Fibroblast of villous mesenchyme (primary cell): ENCODE data around the gene BCAS4. TPM values are rescaled to one million over a fixed set of nuclear protein-coding genes. Genes with fewer than 3 reads are reported as not detected.

Experiments
- DNase-seq: peaks from one replicate; pipeline ENCODE4 v3.0.0-alpha.2; 2010; ENCODE audit warnings: low read depth
- H3K4me3 ChIP-seq: 2 replicates; pipeline ENCODE4 v1.5.1; 2011; ENCODE audit warnings: low read depth, mild to moderate bottlenecking, low read length
- total RNA-seq: library from RNA; depleted of rRNA; stranded (reverse); fragments of >200 nt; gene quantifications from 2 replicates; pipeline ENCODE4 v1.2.3, GENCODE V29; 2012
- TF ChIP-seq, protein P1 (sequence below): IDR thresholded peaks from 2 replicates; pipeline ENCODE4 v1.5.1; 2012; ENCODE audit warnings: low read depth, mild to moderate bottlenecking, low read length; ENCODE audit not compliant: insufficient read depth

BCAS4 gene
- total RNA-seq, 1 donor, result 7.3 TPM

- no peak overlapping the region for H3K4me3 ChIP-seq
- TF ChIP-seq, protein P1, sequence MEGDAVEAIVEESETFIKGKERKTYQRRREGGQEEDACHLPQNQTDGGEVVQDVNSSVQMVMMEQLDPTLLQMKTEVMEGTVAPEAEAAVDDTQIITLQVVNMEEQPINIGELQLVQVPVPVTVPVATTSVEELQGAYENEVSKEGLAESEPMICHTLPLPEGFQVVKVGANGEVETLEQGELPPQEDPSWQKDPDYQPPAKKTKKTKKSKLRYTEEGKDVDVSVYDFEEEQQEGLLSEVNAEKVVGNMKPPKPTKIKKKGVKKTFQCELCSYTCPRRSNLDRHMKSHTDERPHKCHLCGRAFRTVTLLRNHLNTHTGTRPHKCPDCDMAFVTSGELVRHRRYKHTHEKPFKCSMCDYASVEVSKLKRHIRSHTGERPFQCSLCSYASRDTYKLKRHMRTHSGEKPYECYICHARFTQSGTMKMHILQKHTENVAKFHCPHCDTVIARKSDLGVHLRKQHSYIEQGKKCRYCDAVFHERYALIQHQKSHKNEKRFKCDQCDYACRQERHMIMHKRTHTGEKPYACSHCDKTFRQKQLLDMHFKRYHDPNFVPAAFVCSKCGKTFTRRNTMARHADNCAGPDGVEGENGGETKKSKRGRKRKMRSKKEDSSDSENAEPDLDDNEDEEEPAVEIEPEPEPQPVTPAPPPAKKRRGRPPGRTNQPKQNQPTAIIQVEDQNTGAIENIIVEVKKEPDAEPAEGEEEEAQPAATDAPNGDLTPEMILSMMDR, result no peak
- no peak for DNase-seq
Observed at GRCh38 chr20:50819349-50819748, 24.5 kb downstream of the BCAS4 start.

DNA sequence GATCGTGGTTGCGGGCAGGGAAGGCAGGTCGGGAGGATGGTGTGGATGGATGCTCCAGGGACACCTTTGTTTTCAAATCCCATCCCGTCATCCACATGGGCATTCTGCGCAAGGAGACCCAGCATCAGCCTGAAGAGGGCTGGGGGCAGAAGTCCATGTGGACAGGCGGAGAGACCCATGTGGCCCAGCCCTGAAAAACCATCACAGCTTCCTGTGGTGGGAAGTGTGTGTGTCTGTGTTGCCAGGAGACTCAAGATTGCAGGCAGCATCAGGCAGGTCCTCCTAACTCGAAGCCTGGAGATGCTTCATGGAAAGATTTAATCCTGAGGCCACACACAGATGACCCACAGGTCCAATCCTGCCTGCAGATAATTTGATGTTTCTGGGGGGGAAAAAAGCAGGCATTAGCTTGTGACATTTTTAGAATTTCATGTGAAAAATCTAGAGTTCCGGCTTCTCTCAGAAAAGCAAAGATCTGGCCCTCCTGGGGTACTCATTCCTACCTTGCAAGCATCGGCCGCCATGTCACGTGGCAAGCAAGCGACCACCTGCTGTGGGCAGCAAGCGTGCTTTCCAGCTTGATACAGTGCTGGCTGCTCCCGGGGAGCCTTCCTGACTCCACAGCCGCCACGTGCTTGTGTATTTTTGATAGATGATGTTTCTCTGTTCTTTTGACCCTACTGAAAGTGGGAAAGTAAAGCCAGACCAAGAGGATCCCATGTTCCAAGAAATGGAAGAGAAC, 25.8 kb downstream of the BCAS4 start:
- DNase-seq, result no peak
- TF ChIP-seq, protein P1, result no peak
- no peak overlapping the region for H3K4me3 ChIP-seq

GRCh38 chr20:50821257-50821921, 26.5 kb downstream of the BCAS4 start:
- DNase-seq, result no peak
- no peak overlapping the region for H3K4me3 ChIP-seq
- TF ChIP-seq, protein P1, result no peak

- H3K4me3 ChIP-seq, result no peak overlapping the region
- TF ChIP-seq, protein P1, result no peak
- DNase-seq, result no peak
Observed at GRCh38 chr20:50821994-50822393, 27.1 kb downstream of the BCAS4 start.

- no peak overlapping the region for H3K4me3 ChIP-seq
- TF ChIP-seq, protein P1, result no peak
- no peak for DNase-seq
Observed at GRCh38 chr20:50823319-50823718, 28.5 kb downstream of the BCAS4 start.

- TF ChIP-seq, protein P1, result no peak
- peak; percentile 41 for DNase-seq
- H3K4me3 ChIP-seq, result no peak overlapping the region
Observed at GRCh38 chr20:50824137-50824536, 29.3 kb downstream of the BCAS4 start.
